Activated CD4-positive, alpha-beta T cell treated with anti-CD3 and anti-CD28 coated beads for 1 hour (primary cell): ENCODE results near the gene PROZ.

Experiments
- DNase-seq: peaks from one replicate; pipeline ENCODE4 v3.0.0-alpha.2; 2020

Gene PROZ

DNA sequence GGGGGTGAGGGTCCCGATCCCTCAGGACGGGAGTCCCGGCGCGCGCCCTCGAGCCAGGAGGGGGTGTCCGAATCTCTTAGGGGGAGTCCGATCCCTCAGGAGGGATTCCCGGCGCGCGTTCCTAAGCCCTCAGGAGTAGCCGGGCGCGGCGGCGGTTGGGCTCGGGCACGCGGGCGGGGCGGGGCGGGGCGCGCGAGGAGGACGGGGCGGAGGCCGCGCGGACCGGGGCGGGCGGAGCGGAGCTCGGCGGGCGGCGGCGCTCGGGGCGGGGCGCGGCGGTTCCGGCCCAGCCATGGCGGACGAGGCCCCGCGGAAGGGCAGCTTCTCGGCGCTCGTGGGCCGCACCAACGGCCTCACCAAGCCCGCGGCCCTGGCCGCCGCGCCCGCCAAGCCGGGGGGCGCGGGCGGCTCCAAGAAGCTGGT lies 50.9 kb downstream of the PROZ start, which contains the start of gene CUL4A:
TSS of gene CUL4A (plus strand) at position 278 of the 423 bp plus-strand sequence. CDS start at position 293, 15 bp downstream.
- DNase-seq, result peak; percentile 56

DNA sequence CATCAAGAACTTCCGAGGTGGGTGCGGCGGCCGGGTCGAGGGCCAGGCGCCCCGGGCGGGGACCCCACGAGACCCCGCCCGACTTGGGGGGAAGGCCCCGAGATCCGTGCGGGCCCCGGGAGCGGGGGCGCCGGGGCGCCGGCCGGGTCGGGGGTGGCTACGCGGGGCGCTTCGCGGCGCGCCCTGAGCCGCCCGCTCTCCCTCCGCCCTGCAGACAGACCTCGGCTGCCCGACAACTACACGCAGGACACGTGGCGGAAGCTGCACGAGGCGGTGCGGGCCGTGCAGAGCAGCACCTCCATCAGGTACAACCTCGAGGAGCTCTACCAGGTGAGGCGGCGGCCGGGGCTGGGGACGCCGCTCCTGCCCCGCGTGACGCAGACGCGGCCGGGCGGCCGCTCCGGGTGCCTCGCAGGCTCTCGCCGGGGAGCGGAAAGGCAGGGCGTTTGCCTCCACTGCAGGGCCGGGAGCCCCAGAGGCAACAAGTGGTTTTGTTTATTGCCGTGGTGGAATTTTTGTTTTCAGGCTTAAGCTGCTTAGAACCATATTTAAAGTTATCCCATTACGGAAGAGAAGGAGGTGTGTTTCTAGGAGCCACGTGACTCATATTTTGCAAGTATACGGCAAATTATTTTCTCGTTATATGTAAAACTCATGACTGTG lies 51.4 kb downstream of the PROZ start:
- peak; percentile 63 for DNase-seq

DNA sequence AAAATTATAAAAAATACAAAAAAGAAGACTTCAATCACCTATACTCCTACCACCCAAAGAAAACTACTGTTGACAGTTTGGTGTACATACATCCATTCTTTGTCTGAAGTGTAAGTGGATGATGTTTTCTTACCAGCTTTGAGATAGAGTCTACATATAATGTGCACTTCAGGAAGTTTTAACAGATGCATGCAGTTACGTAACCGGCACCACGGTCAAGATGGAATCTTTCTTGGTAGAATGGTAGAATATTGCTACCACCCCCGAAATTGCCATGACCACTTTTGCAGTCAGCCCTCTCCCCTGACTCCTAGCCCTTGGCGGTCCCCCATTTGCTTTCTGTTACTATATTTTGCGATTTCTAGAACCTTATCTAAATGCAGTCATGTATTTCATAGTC lies 52.4 kb downstream of the PROZ start:
- DNase-seq, result no peak

DNA sequence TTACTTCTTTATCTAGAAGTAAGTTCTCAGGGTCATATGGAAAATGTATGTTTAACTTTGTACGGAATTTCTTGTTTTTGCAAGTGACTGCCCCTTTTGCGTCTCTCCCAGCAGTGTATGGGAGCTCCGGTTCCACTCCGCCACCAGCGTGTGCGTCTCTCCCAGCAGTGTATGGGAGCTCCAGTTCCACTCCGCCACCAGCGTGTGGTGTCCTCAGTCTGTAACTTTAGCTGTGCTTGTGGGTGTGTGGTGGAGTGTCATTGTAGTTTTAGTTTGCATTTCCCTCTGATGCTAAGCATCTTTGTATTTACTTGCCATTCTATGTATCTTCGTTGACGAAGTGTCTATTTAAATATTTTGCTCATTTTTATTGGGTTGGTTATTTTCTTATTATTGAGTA lies 53.3 kb downstream of the PROZ start:
- DNase-seq, result no peak

DNA sequence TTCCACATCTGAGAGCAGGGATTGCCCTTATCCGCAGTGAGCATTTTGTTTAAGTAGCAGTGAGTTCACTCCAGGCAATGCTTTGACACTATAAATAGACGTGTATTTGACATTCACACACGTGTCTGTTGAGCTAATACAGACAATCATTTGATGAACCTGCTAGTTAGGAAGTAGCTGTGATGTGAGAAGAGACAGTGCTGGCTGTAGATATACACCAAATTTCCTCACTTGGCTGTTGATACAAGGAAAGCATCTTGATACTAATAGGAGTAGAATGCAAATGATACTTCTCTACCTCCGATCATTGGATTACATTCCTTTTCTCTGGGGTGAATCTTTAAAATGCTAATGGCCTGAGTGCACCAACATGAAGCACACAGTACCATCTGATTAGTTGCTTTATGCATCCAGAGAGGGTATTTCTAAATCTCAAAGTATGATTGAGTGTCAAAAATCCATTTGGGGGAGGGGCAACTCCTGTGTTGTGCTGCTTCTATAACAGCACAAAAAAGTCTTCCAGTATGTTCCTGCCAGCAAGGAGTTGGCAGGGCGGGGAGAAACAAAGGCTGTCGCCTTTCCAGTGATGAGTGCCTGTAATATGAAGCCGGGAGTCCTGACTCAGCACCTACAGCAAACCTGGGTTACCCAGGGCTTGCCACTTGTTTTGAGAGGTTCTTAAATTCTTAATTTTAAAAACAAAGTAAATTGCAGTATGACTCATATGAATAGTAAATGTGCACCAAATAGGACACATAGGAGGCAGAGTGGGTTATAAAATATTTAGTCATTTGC lies 58.0 kb downstream of the PROZ start:
- DNase-seq, result no peak

DNA sequence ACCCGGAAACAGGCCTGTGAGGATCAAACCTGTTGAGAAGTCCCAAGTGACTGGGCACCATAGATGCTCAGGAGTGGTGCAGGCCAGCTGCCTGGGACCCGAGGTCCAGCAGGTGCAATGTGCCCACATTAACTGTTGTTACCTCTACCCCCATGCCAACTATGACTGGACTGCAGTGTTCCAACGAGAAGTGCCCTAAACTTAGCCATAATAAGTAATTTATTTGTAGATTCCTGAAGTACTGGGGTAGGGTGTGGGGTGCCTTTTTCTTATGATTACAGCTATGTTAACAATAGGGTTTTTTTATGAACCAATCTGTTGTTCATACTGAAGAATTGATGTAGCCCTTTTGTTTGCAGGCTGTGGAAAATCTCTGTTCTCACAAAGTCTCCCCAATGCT lies 60.1 kb downstream of the PROZ start:
- DNase-seq, result no peak

DNA sequence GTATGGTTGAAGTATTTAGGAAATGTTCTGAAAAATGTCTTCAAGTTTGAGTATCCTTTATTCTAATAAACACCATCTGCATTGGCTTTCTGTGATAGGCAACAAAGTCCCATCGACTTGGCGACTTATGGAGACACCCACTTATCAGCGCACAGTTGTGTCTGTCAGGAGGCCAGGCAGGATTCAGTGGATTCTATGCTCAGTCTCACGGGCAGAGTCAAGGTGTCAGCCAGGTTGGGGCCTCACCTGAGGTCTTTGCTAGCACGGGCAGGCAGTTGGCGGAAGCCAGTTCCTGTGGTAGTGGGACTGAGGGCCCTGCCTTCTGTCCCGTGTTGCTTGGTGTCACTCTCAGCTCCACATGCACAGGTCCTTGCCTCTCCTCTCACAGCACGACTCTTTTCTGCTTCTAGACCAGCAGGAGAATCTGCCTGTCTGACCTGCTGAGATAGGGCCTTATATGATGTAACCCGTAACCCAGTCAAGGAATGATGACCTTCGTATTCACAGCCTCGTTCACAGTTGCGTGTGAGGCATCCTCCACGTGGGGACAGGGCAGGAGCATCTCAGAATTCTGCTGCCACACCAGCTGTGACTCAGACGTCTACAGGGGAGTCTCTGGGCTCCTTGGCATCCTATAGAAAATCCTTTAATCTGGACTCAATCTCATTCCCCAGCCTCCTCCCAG lies 61.0 kb downstream of the PROZ start:
- no peak for DNase-seq

DNA sequence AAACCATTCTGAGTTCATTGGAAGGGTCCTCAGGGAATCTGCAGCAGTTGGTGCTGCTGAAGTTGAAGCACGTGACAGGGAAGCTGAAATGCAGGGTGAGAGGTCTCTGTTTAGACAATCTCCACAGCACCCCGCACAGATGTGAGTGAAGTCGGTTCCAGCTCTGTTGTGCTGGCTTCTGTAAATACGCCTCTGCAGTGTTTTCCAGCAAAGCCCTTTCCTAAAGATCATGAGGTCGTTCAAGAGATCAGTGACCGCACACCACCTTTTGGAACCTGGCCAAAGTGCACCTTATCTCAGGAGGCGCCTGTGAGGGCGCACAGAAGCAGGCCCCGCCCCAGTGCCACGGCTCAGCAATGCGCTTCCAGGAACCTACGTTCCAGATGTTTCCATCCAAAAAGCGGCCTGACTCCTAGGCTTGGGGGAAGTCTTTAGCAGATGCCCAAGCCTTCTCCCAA lies 61.7 kb downstream of the PROZ start:
- DNase-seq, result no peak

DNA sequence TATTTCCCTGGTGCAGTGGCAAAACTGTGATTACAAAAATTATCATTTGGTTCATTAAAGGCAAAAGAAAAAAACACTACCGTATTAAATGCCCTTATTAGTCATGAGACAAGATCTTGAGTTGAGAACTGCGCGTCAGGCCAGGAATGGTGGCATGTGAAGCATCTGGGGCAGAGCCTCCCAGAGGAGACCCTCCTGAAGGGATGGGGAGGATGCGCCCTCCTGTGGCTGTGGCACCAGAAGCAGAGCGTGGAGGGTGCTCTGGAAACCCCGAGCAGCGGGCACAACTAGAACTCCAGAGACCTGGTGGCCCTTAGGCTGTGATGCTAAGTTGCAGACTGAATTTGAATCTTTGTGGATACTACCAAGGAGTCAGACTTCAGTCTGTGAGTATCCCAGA lies 62.4 kb downstream of the PROZ start:
- DNase-seq, result no peak
